Lower leg skin (tissue), 4 donors: ENCODE data around the gene STOML1. TPM values are rescaled to one million over a fixed set of nuclear protein-coding genes. Genes with fewer than 3 reads are reported as not detected.

Experiments
- DNase-seq, 2 donors: peaks; one replicate each; pipeline ENCODE4 v3.0.0-alpha.2; 2019; ENCODE audit warnings: low spot score in 2 of 2
- H3K4me3 ChIP-seq: fragments of 200-600 bp; sonication (generic); 2 replicates; pipeline ENCODE4 v1.5.1; 2017; ENCODE audit warnings: mild to moderate bottlenecking, low read depth; ENCODE audit not compliant: poor library complexity, severe bottlenecking
- CTCF ChIP-seq, 3 donors: fragments of 450-650 bp; IDR thresholded peaks; one replicate each; pipeline ENCODE4 v1.5.1; 2016; ENCODE audit warnings: antibody characterized with exemption in 3 of 3, mild to moderate bottlenecking in 3 of 3, moderate library complexity in 2 of 3
- POLR2A ChIP-seq, 2 donors: fragments of 450-650 bp; IDR thresholded peaks; one replicate each; pipeline ENCODE4 v1.6.1; 2016 to 2017; ENCODE audit warnings: antibody characterized with exemption in 2 of 2, mild to moderate bottlenecking in 1 of 2, moderate library complexity in 1 of 2
- WGBS, 2 donors: methylation state at CpG; one replicate each; pipeline ENCODE4 v1.1.5; 2018; 5-methylcytosine and 5-hydroxymethylcytosine counted together
- intact Hi-C: fragments of 100-400 bp; cut with DNase I; formaldehyde crosslinking; loops from one replicate; pipeline ENCODE4 v1.15.0; 2023; ENCODE audit warnings: low total_unique reads
- total RNA-seq, 4 donors: library from RNA; depleted of rRNA; stranded (reverse); fragments of >200 nt; gene quantifications; one replicate each; pipeline ENCODE4 v1.1.0, GENCODE V29; 2016

STOML1 gene
- total RNA-seq, 4 donors from 2014 or later, result 14.4 to 24.6 (median 23.9) TPM

GRCh38 chr15:73992594-73992898 lies 451 bp upstream of the STOML1 start:
- DNase-seq, result no peak
- intact Hi-C loops, result no loop called here
- TF ChIP-seq CTCF (IDR thresholded peaks at IDR 0.05) (no peak), POLR2A (IDR thresholded peaks at IDR 0.05) (no peak)
- H3K4me3 ChIP-seq, result no peak overlapping the region
- 77 to 79% methylated on average over 5 of the region's 5 CpGs for WGBS, 2 donors

- DNase-seq, result peak in 1 of 2 donors; percentile 92
- peak overlapping the region; percentile 44 for H3K4me3 ChIP-seq
- whole genome bisulfite sequencing, 2 donors, result 14 to 19% methylated on average over 5 of the region's 5 CpGs
- TF ChIP-seq CTCF (IDR thresholded peaks at IDR 0.05) (no peak), POLR2A (IDR thresholded peaks at IDR 0.05) (no peak)
- intact Hi-C loops, result no loop called here
Observed at GRCh38 chr15:73991260-73991659, 835 bp downstream of the STOML1 start.

GRCh38 chr15:73990250-73991005 lies 1.7 kb downstream of the STOML1 start:
- TF ChIP-seq POLR2A (IDR thresholded peaks at IDR 0.05), result no peak
- no peak for TF ChIP-seq CTCF (IDR thresholded peaks at IDR 0.05)
- 66 to 72% methylated on average over 9 of the region's 9 CpGs for WGBS, 2 donors
- intact Hi-C loops, result no loop called here
- H3K4me3 ChIP-seq, result no peak overlapping the region
- DNase-seq, result peak in 1 of 2 donors; percentile 78

- no peak for TF ChIP-seq CTCF (IDR thresholded peaks at IDR 0.05)
- no peak for TF ChIP-seq POLR2A (IDR thresholded peaks at IDR 0.05)
- intact Hi-C loops, result no loop called here
- 68 to 72% methylated on average over 9 of the region's 9 CpGs for WGBS, 2 donors
- DNase-seq, result peak in 1 of 2 donors; percentile 76
- no peak overlapping the region for H3K4me3 ChIP-seq
Observed at GRCh38 chr15:73989001-73989798, 2.9 kb downstream of the STOML1 start.

GRCh38 chr15:73988445-73988969 lies 3.6 kb downstream of the STOML1 start:
- 96 to 97% methylated on average over 13 of the region's 13 CpGs for WGBS, 2 donors
- DNase-seq, result peak in 1 of 2 donors; percentile 82

More at GRCh38 chr15:73988445-73988969, 3.6 kb downstream of the STOML1 start:
- no peak overlapping the region for H3K4me3 ChIP-seq
- intact Hi-C loops, result no loop called here
- no peak for TF ChIP-seq CTCF (IDR thresholded peaks at IDR 0.05)
- no peak for TF ChIP-seq POLR2A (IDR thresholded peaks at IDR 0.05)
